BE2C (cell line): ENCODE results near the gene TSSC4.

Experiments used
- DNase-seq: peaks from one replicate; pipeline ENCODE4 v3.0.0-alpha.2; 2020
- H3K27me3 ChIP-seq: fragments of 250-450 bp; sonication (Bioruptor Pico); 2 replicates; pipeline ENCODE4 v1.5.1; 2020; ENCODE audit warnings: mild to moderate bottlenecking
- H3K36me3 ChIP-seq: fragments of 250-450 bp; sonication (Bioruptor Pico); 2 replicates; pipeline ENCODE4 v1.5.1; 2020; ENCODE audit warnings: mild to moderate bottlenecking
- H3K4me1 ChIP-seq: fragments of 250-450 bp; sonication (Bioruptor Pico); 2 replicates; pipeline ENCODE4 v1.5.1; 2020
- H3K4me3 ChIP-seq: 2 replicates; pipeline ENCODE4 v1.5.1; 2011; ENCODE audit warnings: low read depth, low read length
- H3K9me3 ChIP-seq: fragments of 250-450 bp; sonication (Bioruptor Pico); 2 replicates; pipeline ENCODE4 v1.5.1; 2020
- TF ChIP-seq, protein P1 (sequence below): IDR thresholded peaks from 2 replicates; pipeline ENCODE4 v1.5.1; 2012; ENCODE audit warnings: mild to moderate bottlenecking, low read depth, low read length

The TSSC4 gene

GRCh38 chr11:2367266-2368160 is 33.0 kb upstream of the TSSC4 start:
- TF ChIP-seq, protein P1, sequence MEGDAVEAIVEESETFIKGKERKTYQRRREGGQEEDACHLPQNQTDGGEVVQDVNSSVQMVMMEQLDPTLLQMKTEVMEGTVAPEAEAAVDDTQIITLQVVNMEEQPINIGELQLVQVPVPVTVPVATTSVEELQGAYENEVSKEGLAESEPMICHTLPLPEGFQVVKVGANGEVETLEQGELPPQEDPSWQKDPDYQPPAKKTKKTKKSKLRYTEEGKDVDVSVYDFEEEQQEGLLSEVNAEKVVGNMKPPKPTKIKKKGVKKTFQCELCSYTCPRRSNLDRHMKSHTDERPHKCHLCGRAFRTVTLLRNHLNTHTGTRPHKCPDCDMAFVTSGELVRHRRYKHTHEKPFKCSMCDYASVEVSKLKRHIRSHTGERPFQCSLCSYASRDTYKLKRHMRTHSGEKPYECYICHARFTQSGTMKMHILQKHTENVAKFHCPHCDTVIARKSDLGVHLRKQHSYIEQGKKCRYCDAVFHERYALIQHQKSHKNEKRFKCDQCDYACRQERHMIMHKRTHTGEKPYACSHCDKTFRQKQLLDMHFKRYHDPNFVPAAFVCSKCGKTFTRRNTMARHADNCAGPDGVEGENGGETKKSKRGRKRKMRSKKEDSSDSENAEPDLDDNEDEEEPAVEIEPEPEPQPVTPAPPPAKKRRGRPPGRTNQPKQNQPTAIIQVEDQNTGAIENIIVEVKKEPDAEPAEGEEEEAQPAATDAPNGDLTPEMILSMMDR: no peak
- Histone ChIP-seq H3K4me3 (no peak overlapping the region), H3K27me3 (no peaks in the 10 kb centered on the region), H3K36me3 (no peaks in the 10 kb centered on the region), H3K9me3 (no peaks in the 10 kb centered on the region), H3K4me1 (no peaks in the 10 kb centered on the region)
- no peak for DNase-seq

DNA sequence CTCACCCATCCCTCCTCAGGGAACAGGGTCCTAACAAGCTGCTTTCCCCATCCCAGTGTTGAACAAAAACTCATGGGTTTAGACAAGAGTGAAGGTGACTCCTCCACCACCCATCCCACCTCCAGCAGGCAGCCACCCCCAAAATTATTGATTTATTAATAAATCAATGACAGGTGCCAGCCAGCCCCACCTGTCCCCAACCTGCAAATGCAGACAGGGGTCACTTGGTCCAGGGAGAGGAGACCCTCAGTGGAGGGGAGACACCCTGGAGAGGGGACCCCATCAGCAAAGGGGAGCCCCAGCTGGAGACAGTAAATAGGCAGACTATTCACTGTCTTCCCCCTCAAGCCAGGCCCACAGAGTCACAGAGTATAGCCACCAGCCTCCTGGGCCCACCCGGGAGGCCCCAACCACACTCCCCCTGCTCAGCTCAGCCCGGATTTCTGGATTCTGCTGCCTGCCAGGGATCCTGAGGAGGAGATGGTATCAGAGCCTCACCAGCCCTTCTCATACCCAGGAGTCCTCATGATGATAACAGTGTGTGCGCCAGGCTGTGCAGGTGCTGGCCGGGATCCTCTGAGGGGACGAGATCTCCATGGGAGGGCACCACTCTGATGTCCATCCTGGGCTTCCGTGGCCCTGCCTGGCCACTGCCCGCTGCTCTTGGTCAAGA is 32.2 kb upstream of the TSSC4 start:
- Histone ChIP-seq H3K9me3 (no peaks in the 10 kb centered on the region), H3K4me1 (no peaks in the 10 kb centered on the region), H3K4me3 (no peak overlapping the region), H3K36me3 (no peaks in the 10 kb centered on the region), H3K27me3 (no peaks in the 10 kb centered on the region)
- no peak for DNase-seq
- TF ChIP-seq, protein P1: no peak

DNA sequence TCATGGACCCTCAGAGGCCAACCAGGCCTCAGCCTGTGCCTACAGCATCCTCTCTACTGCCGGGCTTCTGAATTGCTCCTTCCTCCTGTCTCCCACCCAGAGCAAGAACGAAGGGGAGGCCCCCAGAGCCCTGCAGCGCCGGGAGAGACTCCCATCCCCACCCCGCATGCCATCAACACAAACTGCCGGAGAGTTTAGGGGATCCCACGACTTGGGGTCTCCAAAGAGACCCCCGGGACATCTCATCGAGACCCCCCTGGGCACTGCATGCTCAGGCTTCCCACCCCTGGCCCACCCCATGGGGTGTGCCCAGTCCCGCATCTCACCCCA is 31.7 kb upstream of the TSSC4 start:
- DNase-seq: no peak
- H3K36me3 ChIP-seq: no peaks in the 10 kb centered on the region
- H3K4me3 ChIP-seq: no peak overlapping the region
- TF ChIP-seq, protein P1: no peak
- no peaks in the 10 kb centered on the region for H3K9me3 ChIP-seq
- H3K4me1 ChIP-seq: no peaks in the 10 kb centered on the region
- H3K27me3 ChIP-seq: no peaks in the 10 kb centered on the region

GRCh38 chr11:2369320-2369719 is 31.2 kb upstream of the TSSC4 start:
- DNase-seq: no peak
- H3K36me3 ChIP-seq: no peaks in the 10 kb centered on the region
- TF ChIP-seq, protein P1: no peak
- no peaks in the 10 kb centered on the region for H3K4me1 ChIP-seq
- no peaks in the 10 kb centered on the region for H3K27me3 ChIP-seq
- no peaks in the 10 kb centered on the region for H3K9me3 ChIP-seq
- no peak overlapping the region for H3K4me3 ChIP-seq

DNA sequence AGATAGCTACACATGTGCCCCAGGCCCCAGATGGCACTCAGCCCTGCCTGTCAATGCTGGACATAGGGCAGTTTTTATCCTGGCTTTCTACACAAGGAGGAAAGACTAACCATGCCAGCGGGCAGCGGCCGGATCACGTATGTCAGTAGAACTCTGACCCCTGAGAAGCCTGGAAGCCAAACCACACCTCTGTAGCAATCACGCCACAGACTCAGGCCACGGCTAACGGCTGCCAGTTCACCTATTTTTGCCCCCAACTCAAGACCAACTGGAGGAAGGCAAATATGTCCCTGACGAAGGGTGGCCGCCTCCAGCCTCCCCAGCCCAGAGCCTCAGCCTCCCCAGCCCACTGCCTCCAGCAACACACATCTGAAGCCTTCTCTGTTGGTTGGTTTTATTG is 30.7 kb upstream of the TSSC4 start:
- TF ChIP-seq, protein P1: no peak
- DNase-seq: no peak
- Histone ChIP-seq H3K4me3 (no peak overlapping the region), H3K9me3 (no peaks in the 10 kb centered on the region), H3K4me1 (no peaks in the 10 kb centered on the region), H3K27me3 (no peaks in the 10 kb centered on the region), H3K36me3 (no peaks in the 10 kb centered on the region)
